ENCODE results near the gene TOP1.
"Not testable (repeated sequence)": the region's sequence is repeated elsewhere in the genome, so short reads cannot be mapped to it uniquely, and the experiment has no call there.

TOP1 gene
- 61.2 to 102 (median 81.3) reads per million in 4 experiments for total RNA-seq

GRCh38 chr20:41028359-41029149 is at the start of gene TOP1:
TOP1 (plus strand) TSS chr20:41028822; CDS start chr20:41029068, 246 bp downstream.
- DNase-seq, result peak; percentile 100

GRCh38 chr20:40979247-40979646 is 49.4 kb upstream of the TOP1 start:
- no peak for DNase-seq

- DNase-seq, result no peak
Observed at GRCh38 chr20:40980106-40980827, 48.4 kb upstream of the TOP1 start.

- no peak for DNase-seq
Observed at GRCh38 chr20:40980828-40981310, 47.8 kb upstream of the TOP1 start.

- DNase-seq, result no peak
Observed at GRCh38 chr20:40982415-40983145, 46.0 kb upstream of the TOP1 start.

GRCh38 chr20:40983898-40984297 is 44.7 kb upstream of the TOP1 start:
- no peak for DNase-seq

GRCh38 chr20:40984496-40984895 is 44.1 kb upstream of the TOP1 start:
- no peak for DNase-seq

GRCh38 chr20:40986774-40987173 is 41.8 kb upstream of the TOP1 start:
- DNase-seq, result no peak

- peak; percentile 25 for DNase-seq
Observed at GRCh38 chr20:40990542-40991120, 38.0 kb upstream of the TOP1 start.

GRCh38 chr20:40991181-40991889 is 37.3 kb upstream of the TOP1 start:
- no peak for DNase-seq

- no peak for DNase-seq
Observed at GRCh38 chr20:40992349-40993113, 36.1 kb upstream of the TOP1 start.

- no peak for DNase-seq
Observed at GRCh38 chr20:40993794-40994540, 34.7 kb upstream of the TOP1 start.

- DNase-seq, result no peak
Observed at GRCh38 chr20:40996326-40996725, 32.3 kb upstream of the TOP1 start.

- no peak for DNase-seq
Observed at GRCh38 chr20:40997116-40997515, 31.5 kb upstream of the TOP1 start.

GRCh38 chr20:40999841-41000240 is 28.8 kb upstream of the TOP1 start:
- DNase-seq, result no peak

GRCh38 chr20:41000628-41001027 is 28.0 kb upstream of the TOP1 start:
- no peak for DNase-seq

- DNase-seq, result no peak
Observed at GRCh38 chr20:41001497-41001896, 27.1 kb upstream of the TOP1 start.

GRCh38 chr20:41002842-41003142 is 25.8 kb upstream of the TOP1 start:
- DNase-seq, result no peak

GRCh38 chr20:41003143-41003935 is 25.3 kb upstream of the TOP1 start:
- DNase-seq, result no peak

GRCh38 chr20:41003936-41004294 is 24.7 kb upstream of the TOP1 start:
- DNase-seq, result not testable (repeated sequence)

Data from effector CD8-positive, alpha-beta T cell (primary cell).